Testis (tissue), 3 donors: ENCODE data around the gene NR3C1. TPM values are rescaled to one million over a fixed set of nuclear protein-coding genes. Genes with fewer than 3 reads are reported as not detected.

Experiments
- DNase-seq: peaks from one replicate; pipeline ENCODE4 v3.0.0-alpha.2; 2019
- H3K27ac ChIP-seq, 2 donors: fragments of 200-600 bp; sonication (generic); one replicate each; pipeline ENCODE4 v1.5.1; 2019
- H3K27me3 ChIP-seq: fragments of 200-600 bp; sonication (generic); one replicate; pipeline ENCODE4 v1.5.1; 2019
- H3K36me3 ChIP-seq: fragments of 200-600 bp; sonication (generic); one replicate; pipeline ENCODE4 v1.5.1; 2017; ENCODE audit warnings: low read depth; ENCODE audit errors: missing control alignments
- H3K4me1 ChIP-seq: fragments of 200-600 bp; sonication (generic); one replicate; pipeline ENCODE4 v1.5.1; 2019
- H3K4me3 ChIP-seq, 2 donors: fragments of 200-600 bp; sonication (generic); one replicate each; pipeline ENCODE4 v1.5.1; 2017 to 2019
- H3K9me3 ChIP-seq: fragments of 200-600 bp; sonication (generic); one replicate; pipeline ENCODE4 v1.5.1; 2017
- POLR2A ChIP-seq: fragments of 450-650 bp; IDR thresholded peaks from one replicate; pipeline ENCODE4 v1.6.1; 2017; ENCODE audit warnings: antibody characterized with exemption, mild to moderate bottlenecking, moderate library complexity
- WGBS, 2 donors: methylation state at CpG; one replicate each; pipeline ENCODE4 v1.1.5; 2018; 5-methylcytosine and 5-hydroxymethylcytosine counted together
- intact Hi-C: fragments of 100-400 bp; cut with DNase I; formaldehyde crosslinking; loops from one replicate; pipeline ENCODE4 v1.15.1; 2023; ENCODE audit warnings: low total_unique reads
- polyA plus RNA-seq: library from polyadenylated mRNA; stranded (reverse); fragments of 350-450 nt; fragmentation: Illumina TruSeq; extraction: RNeasy Lipid Tissue Mini Kit (QIAGEN cat#74804); gene quantifications from one replicate; pipeline ENCODE4 v1.2.3, GENCODE V29; 2014; ENCODE audit warnings: low read depth, low replicate concordance; ENCODE audit not compliant: insufficient read depth
- total RNA-seq, 2 donors: library from RNA; depleted of rRNA; stranded (reverse); fragments of >200 nt; gene quantifications; one replicate each; pipeline ENCODE4 v1.2.3, GENCODE V29; 2016
- TF ChIP-seq, protein P1 (sequence below), 3 experiments: fragments of 450-650 bp in 2 of 3; fragments of 200-600 bp in 1 of 3; sonication (generic) in 1 of 3; IDR thresholded peaks; one replicate each; pipeline ENCODE4 v1.5.1; 2016 to 2019; ENCODE audit warnings: antibody characterized with exemption in 3 of 3, mild to moderate bottlenecking in 2 of 3, moderate library complexity in 1 of 3

The NR3C1 gene
- total and polyA plus RNA-seq, 3 donors from 2014 or later = 33.2 to 37.7 (median 34.3) TPM

GRCh38 chr5:143315214-143315613 lies 88.3 kb downstream of the NR3C1 start:
- TF ChIP-seq, protein P1, sequence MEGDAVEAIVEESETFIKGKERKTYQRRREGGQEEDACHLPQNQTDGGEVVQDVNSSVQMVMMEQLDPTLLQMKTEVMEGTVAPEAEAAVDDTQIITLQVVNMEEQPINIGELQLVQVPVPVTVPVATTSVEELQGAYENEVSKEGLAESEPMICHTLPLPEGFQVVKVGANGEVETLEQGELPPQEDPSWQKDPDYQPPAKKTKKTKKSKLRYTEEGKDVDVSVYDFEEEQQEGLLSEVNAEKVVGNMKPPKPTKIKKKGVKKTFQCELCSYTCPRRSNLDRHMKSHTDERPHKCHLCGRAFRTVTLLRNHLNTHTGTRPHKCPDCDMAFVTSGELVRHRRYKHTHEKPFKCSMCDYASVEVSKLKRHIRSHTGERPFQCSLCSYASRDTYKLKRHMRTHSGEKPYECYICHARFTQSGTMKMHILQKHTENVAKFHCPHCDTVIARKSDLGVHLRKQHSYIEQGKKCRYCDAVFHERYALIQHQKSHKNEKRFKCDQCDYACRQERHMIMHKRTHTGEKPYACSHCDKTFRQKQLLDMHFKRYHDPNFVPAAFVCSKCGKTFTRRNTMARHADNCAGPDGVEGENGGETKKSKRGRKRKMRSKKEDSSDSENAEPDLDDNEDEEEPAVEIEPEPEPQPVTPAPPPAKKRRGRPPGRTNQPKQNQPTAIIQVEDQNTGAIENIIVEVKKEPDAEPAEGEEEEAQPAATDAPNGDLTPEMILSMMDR (IDR thresholded peaks at IDR 0.05) = no peak
- TF ChIP-seq POLR2A = no peak
- no peaks in the 10 kb centered on the region for H3K4me1 ChIP-seq
- H3K9me3 ChIP-seq = no peaks in the 10 kb centered on the region
- no peaks in the 10 kb centered on the region for H3K36me3 ChIP-seq
- no peaks in the 10 kb centered on the region for H3K27me3 ChIP-seq
- H3K27ac ChIP-seq = no peak overlapping the region
- intact Hi-C loops = no loop called here
- 77% methylated on average over 3 of the region's 3 CpGs for WGBS, 2 donors
- no peak for DNase-seq
- no peak overlapping the region for H3K4me3 ChIP-seq

DNA sequence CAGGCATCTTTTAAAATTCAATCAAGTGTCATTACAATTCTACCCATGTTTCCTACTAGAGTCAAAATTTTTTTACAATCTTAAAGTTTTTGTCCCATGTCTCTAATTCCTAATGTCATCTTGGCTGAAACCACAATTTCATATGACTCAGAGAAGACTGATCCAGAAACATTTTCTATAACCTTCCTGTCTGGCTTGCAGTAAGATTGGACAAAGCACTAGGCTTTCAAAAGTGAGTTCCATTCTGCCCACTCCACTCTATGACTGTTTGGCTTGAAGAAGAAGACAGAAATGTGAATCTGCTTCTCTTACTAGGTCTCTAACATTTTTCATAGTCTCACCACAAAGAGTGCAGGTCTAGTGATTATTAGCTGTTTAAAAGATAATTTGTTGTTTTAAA lies 88.8 kb downstream of the NR3C1 start:
- no peaks in the 10 kb centered on the region for H3K4me1 ChIP-seq
- no peak overlapping the region for H3K4me3 ChIP-seq
- H3K9me3 ChIP-seq = no peaks in the 10 kb centered on the region
- H3K36me3 ChIP-seq = no peaks in the 10 kb centered on the region
- intact Hi-C loops = no loop called here
- H3K27me3 ChIP-seq = no peaks in the 10 kb centered on the region
- no peak for DNase-seq
- TF ChIP-seq, protein P1 (IDR thresholded peaks at IDR 0.05) = no peak
- TF ChIP-seq POLR2A = no peak
- H3K27ac ChIP-seq = no peak overlapping the region

DNA sequence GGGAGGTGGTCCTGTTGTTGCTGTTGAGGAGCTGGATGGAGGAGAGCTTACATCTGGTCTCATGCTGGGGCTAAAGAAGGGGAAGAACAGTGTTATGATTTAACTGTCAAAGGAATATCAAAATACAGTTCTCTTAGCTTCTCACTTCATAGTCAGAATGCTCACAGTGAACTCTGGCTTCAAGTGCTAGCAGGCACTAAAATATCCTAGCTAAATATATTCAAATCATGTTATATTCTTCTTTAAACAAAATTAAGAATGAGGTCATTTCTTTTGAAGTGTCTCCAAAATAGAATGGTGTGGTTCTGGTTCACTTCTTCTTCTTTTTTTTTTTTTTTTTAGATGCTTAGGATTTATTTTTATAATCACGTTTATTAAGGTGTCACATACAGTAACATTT lies 89.4 kb downstream of the NR3C1 start:
- Histone ChIP-seq H3K36me3 (no peaks in the 10 kb centered on the region), H3K4me1 (no peaks in the 10 kb centered on the region), H3K4me3 (no peak overlapping the region), H3K27me3 (no peaks in the 10 kb centered on the region), H3K9me3 (no peaks in the 10 kb centered on the region), H3K27ac (no peak overlapping the region)
- intact Hi-C loops = no loop called here
- no peak for TF ChIP-seq POLR2A
- TF ChIP-seq, protein P1 (IDR thresholded peaks at IDR 0.05) = no peak
- DNase-seq = no peak
- WGBS, 2 donors = 72% methylated on average over 1 of the region's 1 CpG

DNA sequence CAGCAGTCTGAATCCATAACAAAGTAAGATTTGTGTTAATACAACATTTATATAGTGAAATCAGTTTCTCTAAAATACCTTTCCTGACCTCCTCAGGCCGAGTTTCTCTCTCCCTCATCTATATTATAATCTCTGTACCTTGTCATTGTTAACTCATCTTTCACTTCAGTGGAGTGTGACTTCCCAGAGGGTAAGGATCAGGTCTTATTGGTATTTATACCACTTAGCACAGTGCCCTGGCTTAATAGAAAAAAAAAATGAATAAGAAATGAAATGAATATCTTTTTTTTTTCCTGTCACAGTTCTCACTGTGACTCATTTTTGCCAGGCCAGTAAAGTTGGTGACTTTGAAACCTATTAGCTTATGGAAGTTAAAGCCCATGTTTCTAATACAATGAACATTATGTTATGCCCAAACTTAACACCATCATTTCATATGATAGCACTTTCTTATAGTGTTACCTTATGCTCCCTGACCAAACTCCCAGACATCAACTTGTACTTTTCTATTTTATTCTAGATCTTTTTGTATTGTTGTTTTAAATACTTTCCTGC lies 90.1 kb downstream of the NR3C1 start:
- no peak overlapping the region for H3K4me3 ChIP-seq
- H3K4me1 ChIP-seq = no peaks in the 10 kb centered on the region
- H3K36me3 ChIP-seq = no peaks in the 10 kb centered on the region
- WGBS, 2 donors = 59 to 68% methylated on average over 1 of the region's 1 CpG
- no peak overlapping the region for H3K27ac ChIP-seq
- TF ChIP-seq POLR2A = no peak
- TF ChIP-seq, protein P1 (IDR thresholded peaks at IDR 0.05) = no peak
- no peaks in the 10 kb centered on the region for H3K27me3 ChIP-seq
- no peak for DNase-seq
- H3K9me3 ChIP-seq = no peaks in the 10 kb centered on the region
- intact Hi-C loops = no loop called here

- no peak for TF ChIP-seq POLR2A
- TF ChIP-seq, protein P1 (IDR thresholded peaks at IDR 0.05) = no peak
- WGBS, 2 donors = 93 to 100% methylated on average over 2 of the region's 2 CpGs
- H3K36me3 ChIP-seq = no peaks in the 10 kb centered on the region
- H3K4me1 ChIP-seq = no peaks in the 10 kb centered on the region
- intact Hi-C loops = no loop called here
- no peak overlapping the region for H3K27ac ChIP-seq
- H3K27me3 ChIP-seq = no peaks in the 10 kb centered on the region
- no peak for DNase-seq
- no peaks in the 10 kb centered on the region for H3K9me3 ChIP-seq
- H3K4me3 ChIP-seq = no peak overlapping the region
These were observed 90.7 kb downstream of the NR3C1 start for GRCh38 chr5:143312822-143313221.
